GM23248 (cell line): Measurements from ENCODE around the gene SCGB1D4.

Experiments used
- EZH2 ChIP-seq: fragments of 200-600 bp; sonication (generic); IDR thresholded peaks from 2 replicates; pipeline ENCODE4 v1.6.1; 2018; ENCODE audit warnings: antibody characterized with exemption, mild to moderate bottlenecking; ENCODE audit not compliant: insufficient read depth, poor library complexity, severe bottlenecking
- EZH2phosphoT487 ChIP-seq: fragments of 200-600 bp; sonication (generic); IDR thresholded peaks from 2 replicates; pipeline ENCODE4 v1.6.1; 2018; ENCODE audit warnings: antibody characterized with exemption, moderate library complexity, mild to moderate bottlenecking, low read depth; ENCODE audit not compliant: insufficient read depth

GRCh38 chr11:62322524-62322923 is 23.6 kb upstream of the SCGB1D4 start:
- TF ChIP-seq EZH2, result no peak
- no peak for TF ChIP-seq EZH2phosphoT487
